HCT116 (cell line): ENCODE data around the gene BRMS1.

ENCODE experiments used
- CEBPB ChIP-seq: IDR thresholded peaks from 2 replicates; pipeline ENCODE4 v1.6.1; 2012; ENCODE audit warnings: low read depth
- CTCF ChIP-seq, 3 experiments: fragments of 200-600 bp in 1 of 3; sonication (generic) in 1 of 3; IDR thresholded peaks in 2 of 3; conservative IDR thresholded peaks in 1 of 3; 2 replicates each; pipeline ENCODE4 v1.5.1; 2012 to 2017; ENCODE audit warnings: low read depth in 2 of 3, low read length in 2 of 3, antibody characterized with exemption in 1 of 3, borderline replicate concordance in 1 of 3, control low read depth in 1 of 3, mild to moderate bottlenecking in 1 of 3, mixed read lengths in 1 of 3, mixed run types in 1 of 3, moderate library complexity in 1 of 3; ENCODE audit not compliant: insufficient read depth in 1 of 3
- EGR1 ChIP-seq: IDR thresholded peaks from 2 replicates; pipeline ENCODE4 v1.6.1; 2012; ENCODE audit warnings: low read depth
- EZH2 ChIP-seq: fragments of 200-600 bp; sonication (generic); IDR thresholded peaks from 2 replicates; pipeline ENCODE4 v1.6.1; 2017; ENCODE audit warnings: antibody characterized with exemption, mixed run types
- EZH2phosphoT487 ChIP-seq: fragments of 200-600 bp; IDR thresholded peaks from 2 replicates; pipeline ENCODE4 v1.6.1; 2018; ENCODE audit warnings: antibody characterized with exemption, borderline replicate concordance
- POLR2A ChIP-seq: IDR thresholded peaks from 2 replicates; pipeline ENCODE4 v1.7.0; 2011; ENCODE audit warnings: borderline replicate concordance; ENCODE audit not compliant: insufficient read depth, insufficient read length; ENCODE audit errors: extremely low read depth
- RAD21 ChIP-seq: IDR thresholded peaks from 2 replicates; pipeline ENCODE4 v1.6.1; 2012; ENCODE audit warnings: low read depth, mild to moderate bottlenecking
- SRF ChIP-seq: IDR thresholded peaks from 2 replicates; pipeline ENCODE4 v1.6.1; 2012; ENCODE audit warnings: low read depth
- TCF7L2 ChIP-seq: IDR thresholded peaks from 2 replicates; pipeline ENCODE4 v1.7.0; 2011; ENCODE audit warnings: borderline replicate concordance, inconsistent platforms; ENCODE audit not compliant: insufficient read depth, insufficient read length; ENCODE audit errors: extremely low read depth
- YY1 ChIP-seq: IDR thresholded peaks from 2 replicates; pipeline ENCODE4 v1.6.1; 2011; ENCODE audit warnings: low read length, low read depth, moderate library complexity, mild to moderate bottlenecking; ENCODE audit not compliant: insufficient replicate concordance; ENCODE audit errors: extremely low read depth
- ZBTB33 ChIP-seq: IDR thresholded peaks from 2 replicates; pipeline ENCODE4 v1.6.1; 2011; ENCODE audit warnings: mild to moderate bottlenecking, low read length, moderate library complexity; ENCODE audit not compliant: insufficient replicate concordance; ENCODE audit errors: extremely low read depth
- ZFX ChIP-seq: fragments of 450-650 bp; IDR thresholded peaks from 2 replicates; pipeline ENCODE4 v1.6.1; 2017

GRCh38 chr11:66329165-66329673, 15.7 kb downstream of the BRMS1 start:
- TF ChIP-seq CTCF (IDR thresholded peaks at IDR 0.05 in 2 of 3, conservative IDR thresholded peaks at IDR 0.05 in 1 of 3; ENCODE audit: borderline replicate concordance in 1 of 3, insufficient read depth in 1 of 3, low read depth in 2 of 3, low read length in 2 of 3), result no peak
- no peak for TF ChIP-seq EZH2phosphoT487
- TF ChIP-seq TCF7L2, result no peak
- TF ChIP-seq POLR2A, result no peak
- TF ChIP-seq EZH2, result no peak
- 0 out of 2 replicates have a peak, but pooled peaks have one; percentile 11 for TF ChIP-seq ZFX
- no peak for TF ChIP-seq EGR1
- no peak for TF ChIP-seq YY1
- TF ChIP-seq SRF, result no peak
- no peak for TF ChIP-seq ZBTB33
- TF ChIP-seq CEBPB, result no peak
- no peak for TF ChIP-seq RAD21
